Endometrial microvascular endothelial cells (primary cell): ENCODE measurements around the gene SIM1. TPM values are rescaled to one million over a fixed set of nuclear protein-coding genes. Genes with fewer than 3 reads are reported as not detected.
"Not testable (repeated sequence)": the region's sequence is repeated elsewhere in the genome, so short reads cannot be mapped to it uniquely, and the experiment has no call there.

ENCODE experiments used
- in situ Hi-C: cut with HindIII; loops from 2 replicates; pipeline ENCODE4 v1.10.0; 2017; ENCODE audit warnings: low sequenced_read_pairs, low pct_unique_long_range_greater_than_20kb; ENCODE audit errors: inconsistent ontology term
- total RNA-seq: library from RNA; depleted of rRNA; stranded (reverse); fragments of >200 nt; gene quantifications from one replicate; pipeline ENCODE4 v1.2.3, GENCODE V29; 2015; ENCODE audit errors: inconsistent ontology term

The SIM1 gene
- total RNA-seq, 1 donor from 2014 or later, result 0.19 TPM

DNA sequence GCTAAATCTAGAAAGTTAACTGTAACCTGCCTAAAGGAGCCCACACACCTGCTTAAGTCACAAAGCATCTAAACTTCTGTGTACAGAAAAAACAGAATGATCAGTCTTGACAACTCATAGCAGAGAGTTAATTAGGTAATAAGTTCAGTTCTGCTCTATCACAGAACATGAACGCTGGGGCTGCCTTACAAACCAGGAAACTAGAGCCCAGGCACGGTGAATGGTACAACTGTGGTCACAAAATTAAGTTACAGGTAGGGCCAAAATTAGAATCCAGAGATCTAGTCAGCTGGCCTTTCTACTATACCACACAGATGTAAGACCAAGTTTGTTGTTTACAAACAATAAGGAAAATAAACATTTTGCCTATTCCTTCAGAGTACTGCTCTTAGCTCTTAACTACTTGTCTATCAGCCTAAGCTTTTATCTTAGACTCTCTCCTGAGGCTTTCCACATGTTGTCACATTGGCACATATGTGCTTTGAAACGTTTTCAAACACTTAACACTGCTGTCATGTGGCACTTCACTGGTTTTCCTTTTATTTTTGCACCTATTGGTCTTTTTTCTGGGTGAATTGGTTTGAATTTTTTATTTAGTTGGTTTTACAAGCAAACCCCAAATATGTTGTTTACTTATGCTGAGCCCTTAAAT is 75.7 kb downstream of the SIM1 start:
- in situ Hi-C loops, result no loop called here

DNA sequence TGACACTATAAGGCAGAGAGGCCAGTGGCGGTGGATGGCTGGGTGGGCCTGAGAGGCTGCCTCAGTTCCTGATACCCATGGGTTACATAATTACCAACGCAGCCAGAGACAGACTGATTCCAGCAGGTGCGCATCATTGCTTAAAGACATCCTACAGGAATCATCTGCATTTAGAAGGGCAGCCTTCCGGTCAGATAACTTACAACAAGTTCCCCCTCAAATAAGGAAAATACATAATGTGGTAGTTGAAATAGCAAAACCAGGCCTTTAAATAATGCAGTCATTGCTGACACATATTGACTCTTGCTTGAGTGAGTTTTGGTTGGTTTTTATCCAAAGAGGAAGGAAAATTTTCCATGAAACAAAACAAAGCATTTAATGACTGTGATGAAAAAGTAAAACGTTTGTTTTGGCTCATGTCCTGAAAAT is 81.9 kb downstream of the SIM1 start:
- in situ Hi-C loops, result no loop called here

DNA sequence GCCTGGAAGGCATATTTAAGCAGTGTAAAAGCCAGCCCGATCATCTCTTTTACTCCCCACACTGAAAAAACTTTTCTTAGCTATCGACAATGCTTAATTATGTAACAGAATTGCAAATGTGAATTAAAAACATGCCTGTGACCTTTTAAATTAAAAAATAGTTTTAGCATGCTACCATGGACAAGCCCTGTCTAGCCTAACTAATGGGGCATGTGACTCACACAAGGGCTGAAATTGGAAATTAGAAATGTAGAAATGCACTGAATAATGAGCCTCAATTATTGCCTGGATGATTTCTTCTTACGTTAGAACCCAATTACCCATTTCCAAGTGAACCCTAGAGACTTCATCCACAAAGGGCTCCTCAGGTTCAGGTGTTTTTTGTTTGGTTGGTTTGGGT is 82.7 kb downstream of the SIM1 start:
- in situ Hi-C loops, result no loop called here

DNA sequence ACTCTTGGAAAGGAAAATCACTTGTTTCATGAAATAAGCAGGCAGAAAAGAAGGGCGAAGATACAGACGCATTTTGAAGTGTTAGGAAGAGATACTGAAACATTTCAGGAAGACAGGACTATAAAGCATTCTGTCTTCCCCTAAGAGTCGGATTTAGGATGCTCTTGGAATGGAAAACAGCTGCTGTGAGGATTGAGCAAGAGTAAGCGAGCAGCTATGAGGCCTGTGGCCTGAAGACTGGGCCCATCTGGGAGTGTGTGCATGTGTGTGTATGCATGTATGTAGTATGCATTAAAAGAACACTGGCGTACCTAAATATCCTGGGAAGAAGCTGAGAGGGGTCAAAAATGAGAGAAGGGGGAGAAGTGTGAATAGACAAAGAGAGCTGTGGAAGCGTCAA is 83.6 kb downstream of the SIM1 start:
- in situ Hi-C loops, result no loop called here

DNA sequence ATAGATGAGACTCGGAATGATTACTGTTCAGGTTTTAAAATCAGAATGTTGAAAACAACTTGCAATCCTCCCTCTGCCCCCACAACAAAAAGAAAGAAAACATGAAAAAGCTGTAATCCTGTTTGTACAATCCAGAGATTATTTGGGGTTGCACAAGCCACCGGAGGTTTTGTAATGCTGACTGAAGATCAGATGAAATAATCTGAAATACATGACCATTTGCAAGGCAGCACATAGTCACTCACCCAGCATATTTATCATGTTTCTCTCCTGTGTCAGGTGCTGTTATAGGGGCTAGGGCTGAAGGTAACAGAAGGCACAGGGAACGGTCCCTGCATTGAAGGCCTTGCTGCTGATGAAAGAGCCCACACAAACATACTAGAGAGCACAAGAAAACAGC is 85.3 kb downstream of the SIM1 start:
- in situ Hi-C loops, result no loop called here

DNA sequence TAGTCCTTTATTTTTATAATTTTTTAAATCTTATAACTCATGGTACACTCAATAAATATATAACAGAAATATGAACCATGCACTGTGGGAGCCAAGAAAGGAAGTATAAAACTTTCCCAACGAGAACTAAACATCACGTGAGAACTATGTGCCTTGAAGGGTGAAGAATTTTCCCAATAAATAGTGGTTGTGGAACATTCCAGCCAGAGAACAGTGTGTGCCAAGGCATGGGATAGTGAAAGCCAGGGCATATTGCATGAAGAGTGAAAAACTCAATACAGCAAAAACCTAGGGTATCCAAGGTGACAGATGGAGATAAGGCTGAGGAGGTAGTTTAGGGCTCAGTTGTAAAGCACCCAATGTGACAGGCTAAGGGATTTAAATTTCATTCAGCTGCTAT is 86.1 kb downstream of the SIM1 start:
- in situ Hi-C loops, result no loop called here

DNA sequence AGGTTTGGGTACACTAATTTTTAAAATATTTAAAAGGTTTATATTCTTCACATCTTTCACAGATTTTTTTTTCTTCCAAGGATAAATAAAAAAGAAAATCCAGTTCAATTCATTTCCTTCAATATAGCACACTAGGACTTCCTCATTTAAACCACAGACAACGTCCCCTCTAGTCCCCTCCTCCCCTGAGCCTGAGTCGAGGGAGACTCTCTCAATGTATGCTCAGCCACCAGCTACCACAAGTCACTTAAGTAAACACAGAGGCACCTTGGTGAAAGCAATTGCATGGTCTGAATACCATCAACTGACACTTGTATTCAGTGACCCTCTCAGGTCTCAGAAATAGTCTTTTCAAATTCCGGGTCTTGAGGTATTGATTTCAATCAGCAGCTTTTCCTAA is 88.6 kb downstream of the SIM1 start:
- in situ Hi-C loops, result no loop called here

DNA sequence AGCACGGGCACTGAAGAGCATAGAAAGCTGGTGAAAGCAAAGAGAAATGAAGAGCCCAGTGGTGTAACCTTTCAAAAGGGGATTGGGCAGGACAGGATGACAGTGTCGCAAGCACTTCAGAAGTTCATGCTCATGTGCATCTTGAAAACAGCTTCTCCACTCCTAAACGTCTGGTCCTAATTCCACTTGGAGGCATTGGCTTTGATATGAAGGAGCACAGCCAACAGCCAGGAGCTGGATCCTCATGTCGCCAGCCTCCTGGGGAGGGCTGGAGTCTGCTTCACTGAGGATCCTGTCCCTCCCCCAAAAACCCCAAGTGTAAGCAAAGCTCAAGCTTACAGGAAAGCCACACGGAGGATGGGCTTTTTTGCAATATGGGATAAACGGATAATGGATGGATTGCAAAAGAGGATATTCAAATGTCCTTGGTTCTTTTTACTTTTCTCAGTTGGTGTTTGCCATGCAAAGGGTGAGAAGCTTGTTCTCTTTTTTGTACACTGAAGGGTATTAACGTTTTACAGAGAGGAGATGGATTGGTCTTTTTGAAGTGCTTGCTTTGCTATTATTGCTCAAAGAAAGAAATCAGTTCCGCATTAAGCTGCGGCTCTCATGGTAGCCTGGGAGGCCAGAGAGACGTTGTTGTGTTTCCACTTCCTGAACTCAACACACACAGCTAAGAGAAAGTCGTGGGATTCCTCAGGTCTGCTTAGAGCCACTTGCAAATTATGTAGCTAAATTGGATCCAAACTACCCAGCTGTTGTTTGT is 92.2 kb downstream of the SIM1 start:
- in situ Hi-C loops, result no loop called here

DNA sequence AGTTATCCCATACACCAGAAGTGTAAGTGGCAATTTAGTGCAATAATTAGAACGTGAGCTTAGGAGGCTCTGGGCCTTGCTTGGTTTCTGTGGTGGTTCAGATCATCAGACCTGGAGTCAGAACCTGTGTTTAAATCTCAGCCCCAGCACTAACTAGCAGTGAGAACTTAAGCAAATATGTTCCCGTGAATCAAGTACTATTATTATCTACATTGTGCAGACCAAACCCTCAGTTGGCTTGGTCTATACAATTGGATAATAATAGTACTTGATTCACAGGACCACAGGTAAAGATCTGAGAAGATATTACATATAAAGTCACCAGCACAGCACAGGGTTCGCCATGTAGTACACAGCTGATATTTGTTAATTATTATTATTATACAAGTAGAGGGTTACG is 93.1 kb downstream of the SIM1 start:
- in situ Hi-C loops, result no loop called here

DNA sequence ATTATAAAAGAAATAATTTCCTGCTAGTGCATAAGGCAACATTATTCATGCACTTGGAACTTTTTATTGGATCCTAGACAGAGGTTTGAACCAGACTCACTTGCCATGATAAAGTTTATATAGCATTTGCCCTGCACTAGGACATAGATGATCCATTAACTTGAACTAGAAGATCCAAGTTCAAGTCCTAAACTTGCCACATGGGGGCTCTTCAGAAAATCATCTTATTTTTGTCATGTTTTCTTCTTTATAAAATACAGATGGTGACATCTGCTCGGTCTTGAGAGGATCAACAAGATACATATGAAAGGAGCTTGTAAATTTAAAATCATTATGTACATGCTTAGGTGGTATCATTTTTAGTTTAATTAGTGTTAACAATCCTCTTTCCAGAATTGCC is 94.5 kb downstream of the SIM1 start:
- in situ Hi-C loops, result no loop called here

DNA sequence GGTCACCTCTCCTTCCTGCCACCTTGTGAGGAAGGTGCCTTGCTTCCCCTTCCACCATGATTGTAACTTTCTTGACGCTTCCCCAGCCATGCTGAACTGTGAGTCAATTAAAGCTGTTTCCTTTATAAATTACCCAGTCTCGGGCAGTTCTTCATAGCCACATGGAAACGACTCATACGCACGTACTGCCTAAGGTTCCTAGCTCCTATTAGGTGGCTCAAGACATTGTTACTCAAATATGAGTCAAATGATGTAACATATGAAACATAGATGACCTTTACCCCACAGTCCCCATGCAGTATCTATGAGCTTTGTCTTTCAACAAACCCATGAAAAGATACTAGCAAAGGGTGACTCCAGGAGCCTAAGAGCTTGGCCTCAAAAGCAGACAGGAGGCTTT is 98.3 kb downstream of the SIM1 start:
- in situ Hi-C loops, result no loop called here

DNA sequence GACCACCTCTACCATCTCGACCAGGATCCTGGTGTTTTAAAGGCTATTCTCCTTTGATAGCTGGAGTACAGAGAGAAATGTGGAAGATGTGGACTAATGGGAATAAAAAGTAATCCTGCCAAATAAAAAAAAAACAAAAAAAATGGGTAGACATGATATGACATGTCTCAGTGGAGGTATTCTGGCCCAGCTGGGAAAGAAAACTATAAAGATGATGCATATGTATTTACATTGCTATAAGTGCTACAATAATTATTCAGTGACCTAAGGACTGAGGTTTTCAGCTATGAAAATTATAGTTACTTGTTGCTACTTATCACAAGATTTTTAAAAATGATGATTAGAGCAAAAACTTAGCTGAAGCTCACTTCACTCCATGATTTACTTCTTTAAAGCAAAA is 101.1 kb downstream of the SIM1 start:
- in situ Hi-C loops, result no loop called here

DNA sequence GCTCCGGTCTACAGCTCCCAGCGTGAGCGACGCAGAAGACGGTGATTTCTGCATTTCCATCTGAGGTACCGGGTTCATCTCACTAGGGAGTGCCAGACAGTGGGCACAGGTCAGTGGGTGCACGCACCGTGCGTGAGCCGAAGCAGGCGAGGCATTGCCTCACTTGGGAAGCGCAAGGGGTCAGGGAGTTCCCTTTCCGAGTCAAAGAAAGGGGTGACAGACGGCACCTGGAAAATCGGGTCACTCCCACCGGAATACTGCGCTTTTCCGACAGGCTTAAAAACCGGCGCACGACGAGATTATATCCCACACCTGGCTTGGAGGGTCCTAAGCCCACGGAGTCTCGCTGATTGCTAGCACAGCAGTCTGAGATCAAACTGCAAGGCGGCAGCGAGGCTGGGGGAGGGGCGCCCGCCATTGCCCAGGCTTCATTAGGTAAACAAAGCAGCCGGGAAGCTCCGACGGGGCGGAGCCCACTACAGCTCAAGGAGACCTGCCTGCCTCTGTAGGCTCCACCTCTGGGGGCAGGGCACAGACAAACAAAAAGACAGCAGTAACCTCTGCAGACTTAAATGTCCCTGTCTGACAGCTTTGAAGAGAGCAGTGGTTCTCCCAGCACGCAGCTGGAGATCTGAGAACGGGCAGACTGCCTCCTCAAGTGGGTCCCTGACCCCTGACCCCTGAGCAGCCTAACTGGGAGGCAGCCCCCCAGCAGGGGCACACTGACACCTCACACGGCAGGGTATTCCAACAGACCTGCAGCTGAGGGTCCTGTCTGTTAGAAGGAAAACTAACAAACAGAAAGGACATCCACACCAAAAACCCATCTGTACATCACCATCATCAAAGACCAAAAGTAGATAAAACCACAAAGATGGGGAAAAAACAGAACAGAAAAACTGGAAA is 109.7 kb downstream of the SIM1 start:
- in situ Hi-C loops, result not testable (repeated sequence)

DNA sequence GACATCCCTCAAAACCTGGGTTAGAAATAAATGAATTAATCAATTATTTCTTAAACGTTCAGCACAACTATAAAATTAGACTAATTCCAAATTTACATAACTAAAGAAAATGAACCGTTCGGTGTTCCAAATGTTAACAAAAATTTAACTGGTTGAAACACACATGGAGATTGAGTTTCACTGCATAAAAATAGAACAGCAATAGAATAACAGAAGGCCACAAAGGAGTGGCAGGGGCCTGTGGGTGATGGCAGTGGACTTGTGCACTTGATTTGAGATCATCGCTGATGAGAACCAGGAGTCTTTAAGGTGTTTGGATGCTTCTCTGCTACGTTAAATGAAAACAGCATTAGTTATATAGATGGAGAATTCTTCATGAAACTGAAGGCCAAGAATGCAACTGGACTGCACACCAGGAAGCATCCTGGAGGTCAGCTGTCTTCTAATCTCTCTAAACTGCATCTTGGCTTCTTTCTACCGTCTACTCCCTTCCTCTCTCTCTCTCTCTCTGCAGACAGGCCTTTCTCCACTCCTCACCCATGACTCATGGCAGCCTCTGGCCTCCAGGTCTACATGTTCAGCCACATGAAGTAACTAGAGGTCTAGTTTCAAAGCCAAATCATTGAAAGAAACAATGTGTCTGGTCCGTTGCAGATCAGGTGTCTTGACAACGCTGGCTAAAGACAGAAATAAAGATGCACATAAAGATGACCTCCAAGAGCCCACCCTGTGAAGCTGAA is 111.3 kb downstream of the SIM1 start:
- in situ Hi-C loops, result no loop called here

DNA sequence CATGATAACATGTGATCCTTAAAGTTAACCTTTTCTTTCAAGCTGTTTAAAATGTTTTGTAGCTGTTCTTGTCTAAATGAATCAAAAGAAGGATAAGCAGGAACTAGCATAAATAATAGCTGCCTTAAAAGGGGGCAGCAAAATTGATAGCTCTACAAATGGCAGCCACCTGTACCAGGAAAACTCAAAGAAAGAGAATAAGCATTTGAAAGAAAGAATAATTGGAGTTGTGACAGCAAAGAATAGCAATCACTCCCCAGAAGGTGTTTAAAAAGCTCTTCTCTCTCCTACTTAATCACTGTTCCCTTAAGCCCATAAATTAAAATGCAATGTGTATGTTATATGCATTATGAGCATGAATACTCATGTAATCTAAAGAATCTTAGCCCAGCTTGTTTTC is 114.6 kb downstream of the SIM1 start:
- in situ Hi-C loops, result no loop called here

DNA sequence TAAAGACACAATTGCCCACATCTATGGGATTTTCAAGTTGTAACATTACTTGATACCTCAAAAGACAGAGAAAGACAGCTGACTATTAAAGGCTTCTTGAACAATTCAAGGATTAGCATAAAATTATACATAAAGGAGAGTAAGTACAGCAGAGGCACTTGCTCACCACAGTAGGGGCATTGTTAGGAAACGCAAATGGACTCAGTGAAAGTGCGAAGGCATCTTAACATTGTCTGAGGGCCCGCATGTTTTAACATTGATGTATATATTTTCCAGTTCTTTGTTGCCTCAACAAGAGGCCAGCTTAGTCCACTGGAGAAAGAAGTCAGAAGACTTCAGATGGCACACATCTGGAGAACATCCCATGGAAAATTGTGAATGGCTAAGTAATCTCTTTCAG is 115.4 kb downstream of the SIM1 start:
- in situ Hi-C loops, result no loop called here

DNA sequence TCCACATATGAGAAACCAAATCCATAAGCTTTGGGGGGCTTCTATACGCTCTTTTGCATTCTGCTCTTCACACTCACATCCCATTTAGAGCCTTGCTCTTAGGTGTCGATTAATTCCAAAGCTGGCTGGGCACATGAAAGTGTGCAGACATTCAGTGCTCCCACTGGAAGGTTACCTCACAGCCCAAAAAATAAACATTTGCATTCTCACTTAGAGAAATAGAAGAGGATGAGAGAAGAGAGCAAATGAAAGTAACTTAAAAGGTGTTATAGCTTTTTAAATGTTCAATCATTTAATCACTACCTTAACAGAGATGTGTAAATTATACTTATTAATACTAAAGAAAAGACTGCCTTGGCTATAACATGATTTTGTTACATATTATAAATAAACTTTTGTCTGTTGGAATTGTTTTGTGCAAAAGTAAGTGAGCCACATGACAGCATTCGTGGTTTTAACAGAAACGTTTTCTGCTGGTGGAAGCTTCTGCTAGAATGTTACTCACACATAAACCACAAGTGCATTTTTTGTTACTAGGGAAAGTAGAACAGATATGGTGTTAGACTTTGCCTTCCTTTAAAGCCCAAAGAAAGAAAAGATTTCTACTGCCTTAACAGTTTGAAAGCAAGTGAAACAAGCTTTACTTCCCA is 116.7 kb downstream of the SIM1 start:
- in situ Hi-C loops, result no loop called here

DNA sequence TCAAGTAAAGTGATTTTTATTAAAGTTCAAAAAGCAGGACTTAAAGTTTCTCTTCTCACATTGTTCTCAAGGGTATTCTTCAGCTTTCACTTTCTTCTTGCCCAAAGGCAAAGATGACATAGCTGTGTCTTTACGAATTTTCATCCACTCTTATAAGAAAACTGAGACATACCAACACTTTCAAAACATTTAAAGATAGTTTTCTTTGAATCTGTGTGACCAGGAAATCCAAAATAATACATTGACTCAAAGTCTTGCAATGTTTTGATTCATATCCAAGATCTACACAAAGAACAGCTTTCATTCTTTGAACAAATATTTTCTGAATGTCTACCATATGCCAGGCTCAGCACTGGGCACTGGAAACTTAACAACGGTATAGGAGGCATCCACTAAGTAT is 117.9 kb downstream of the SIM1 start:
- in situ Hi-C loops, result no loop called here

DNA sequence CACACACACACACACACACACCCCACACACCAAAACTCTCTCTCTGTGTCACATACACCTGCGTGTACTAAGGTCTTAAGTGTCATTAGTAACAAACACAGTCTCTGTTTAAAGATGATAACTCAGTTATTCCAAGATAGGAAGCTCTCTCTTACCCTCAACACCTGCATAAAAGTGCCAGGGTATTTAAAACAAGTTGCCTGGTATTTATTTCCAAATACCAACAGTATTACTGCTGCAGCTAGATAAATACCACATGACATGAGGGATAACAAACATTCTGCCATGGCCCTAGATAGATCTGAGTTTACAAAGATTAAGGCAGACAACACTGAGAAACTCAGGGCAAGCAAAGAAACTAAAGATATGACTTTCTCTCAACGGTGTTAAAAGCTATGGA is 118.5 kb downstream of the SIM1 start:
- in situ Hi-C loops, result no loop called here
